CD8-positive, alpha-beta memory T cell (primary cell): ENCODE measurements around the gene TXNDC16. TPM values are rescaled to one million over a fixed set of nuclear protein-coding genes. Genes with fewer than 3 reads are reported as not detected.

ENCODE experiments used
- CTCF ChIA-PET: fragments of 350-600 bp; sonication (Branson Sonifier 250); formaldehyde crosslinking; loops from one replicate; lab custom pipeline; 2021; ENCODE audit warnings: antibody characterized with exemption; lab: Charles Lee
- POLR2A ChIA-PET: fragments of 350-600 bp; sonication (Branson Sonifier 250); formaldehyde crosslinking; loops from one replicate; lab custom pipeline; 2021; ENCODE audit warnings: antibody characterized with exemption; lab: Charles Lee
- DNase-seq, 5 donors: peaks; one replicate each; pipeline versions ENCODE4 v3.0.0 to v3.0.0-alpha.2; 2020 to 2022; ENCODE audit warnings: mixed read lengths in 1 of 5
- H3K27ac ChIP-seq: one replicate; pipeline ENCODE4 v1.7.0; 2013; ENCODE audit warnings: low read depth, mild to moderate bottlenecking, low read length, moderate library complexity
- H3K27me3 ChIP-seq: 2 replicates; pipeline ENCODE4 v1.7.0; 2013; ENCODE audit warnings: low read length, mild to moderate bottlenecking; ENCODE audit not compliant: insufficient read depth, poor library complexity, severe bottlenecking
- H3K36me3 ChIP-seq: 2 replicates; pipeline ENCODE4 v1.7.0; 2013; ENCODE audit warnings: mild to moderate bottlenecking, low read length, moderate library complexity; ENCODE audit not compliant: insufficient read depth
- H3K4me1 ChIP-seq: 2 replicates; pipeline ENCODE4 v1.7.0; 2013; ENCODE audit warnings: mild to moderate bottlenecking, low read length, moderate library complexity; ENCODE audit not compliant: insufficient read depth
- H3K4me3 ChIP-seq: 2 replicates; pipeline ENCODE4 v1.7.0; 2013; ENCODE audit warnings: mild to moderate bottlenecking, low read length
- H3K9me3 ChIP-seq: 2 replicates; pipeline ENCODE4 v1.7.0; 2013; ENCODE audit warnings: mild to moderate bottlenecking, low read length
- H3K27ac Mint-ChIP-seq, 8 donors: one replicate each; pipeline ENCODE4 v1.8.0; 2020 to 2021; ENCODE audit warnings: mixed read lengths in 8 of 8, mild to moderate bottlenecking in 6 of 8, inconsistent platforms in 3 of 8, moderate library complexity in 3 of 8
- H3K27me3 Mint-ChIP-seq, 2 donors: one replicate each; pipeline ENCODE4 v1.8.0; 2020 to 2021; ENCODE audit warnings: mixed read lengths in 2 of 2, mild to moderate bottlenecking in 1 of 2, moderate library complexity in 1 of 2
- H3K36me3 Mint-ChIP-seq, 3 donors: one replicate each; pipeline ENCODE4 v1.8.0; 2020 to 2021; ENCODE audit warnings: mixed read lengths in 3 of 3, inconsistent platforms in 1 of 3, mild to moderate bottlenecking in 1 of 3
- H3K4me1 Mint-ChIP-seq, 3 donors: one replicate each; pipeline ENCODE4 v1.8.0; 2020 to 2021; ENCODE audit warnings: mixed read lengths in 3 of 3, inconsistent platforms in 1 of 3, mild to moderate bottlenecking in 1 of 3
- H3K4me3 Mint-ChIP-seq, 7 donors: one replicate each; pipeline ENCODE4 v1.8.0; 2020 to 2021; ENCODE audit warnings: mixed read lengths in 7 of 7, mild to moderate bottlenecking in 6 of 7, moderate library complexity in 4 of 7, inconsistent platforms in 2 of 7
- H3K9me3 Mint-ChIP-seq, 5 donors: one replicate each; pipeline ENCODE4 v1.8.0; 2020 to 2022; ENCODE audit warnings: mixed read lengths in 5 of 5, mild to moderate bottlenecking in 3 of 5, moderate library complexity in 2 of 5, inconsistent platforms in 1 of 5
- polyA plus RNA-seq: library from polyadenylated mRNA; unstranded; fragments of 300-500 nt; fragmentation: Illumina TruSeq; gene quantifications from one replicate; pipeline ENCODE4 v1.2.3, GENCODE V29; 2021
- total RNA-seq, 2 experiments: library from RNA; stranded (reverse); gene quantifications; one replicate each; pipeline ENCODE4 v1.2.3, GENCODE V29; 2021

TXNDC16 gene
- total and polyA plus RNA-seq, 3 experiments from 2014 or later: 1.8 to 4.6 (median 3.8) TPM

- H3K9me3 Mint-ChIP-seq: no peaks in the 10 kb centered on the region
- Histone ChIP-seq H3K4me1 (no peaks in the 10 kb centered on the region), H3K4me3 (no peak overlapping the region), H3K36me3 (no peaks in the 10 kb centered on the region), H3K27ac (no peak overlapping the region), H3K27me3 (no peaks in the 10 kb centered on the region), H3K9me3 (no peaks in the 10 kb centered on the region)
- ChIA-PET CTCF (interaction anchor here (1.0 kb wide), 1 partner anchor 32 kb away, joined by 3 read pairs; no protein-coding TSS in a partner anchor), POLR2A (no interaction called here)
- H3K27me3 Mint-ChIP-seq: no peaks in the 10 kb centered on the region
- peaks cover 0 to 9% (median 0%) of the 10 kb centered on the region in 3 donors for H3K4me1 Mint-ChIP-seq
- peak overlapping the region in 2 of 8 donors; percentile 0 to 15 for H3K27ac Mint-ChIP-seq
- no peak for DNase-seq
- no peak overlapping the region for H3K4me3 Mint-ChIP-seq
- peaks cover 4 to 42% (median 21%) of the 10 kb centered on the region in 3 donors for H3K36me3 Mint-ChIP-seq
Measured at GRCh38 chr14:52442602-52443001, 109.7 kb downstream of the TXNDC16 start.

- Histone ChIP-seq H3K4me1 (no peaks in the 10 kb centered on the region), H3K36me3 (no peaks in the 10 kb centered on the region), H3K4me3 (no peak overlapping the region), H3K27ac (no peak overlapping the region), H3K27me3 (no peaks in the 10 kb centered on the region), H3K9me3 (no peaks in the 10 kb centered on the region)
- Mint-ChIP-seq H3K4me1 (peaks cover 0 to 9% (median 0%) of the 10 kb centered on the region in 3 donors), H3K4me3 (no peak overlapping the region), H3K36me3 (peaks cover 0 to 40% (median 19%) of the 10 kb centered on the region in 3 donors), H3K27me3 (no peaks in the 10 kb centered on the region), H3K27ac (peak overlapping the region in 1 of 8 donors; percentile 0), H3K9me3 (no peaks in the 10 kb centered on the region)
- ChIA-PET CTCF (interaction anchor here (1.0 kb wide), 1 partner anchor 33 kb away, joined by 3 read pairs; no protein-coding TSS in a partner anchor), POLR2A (interaction anchor here (0.7 kb wide), 1 partner anchor 111 kb away, joined by 3 read pairs; the partner anchor contains the start of gene GPR137C)
- DNase-seq: no peak
Measured at GRCh38 chr14:52442166-52442565, 110.1 kb downstream of the TXNDC16 start.

DNA sequence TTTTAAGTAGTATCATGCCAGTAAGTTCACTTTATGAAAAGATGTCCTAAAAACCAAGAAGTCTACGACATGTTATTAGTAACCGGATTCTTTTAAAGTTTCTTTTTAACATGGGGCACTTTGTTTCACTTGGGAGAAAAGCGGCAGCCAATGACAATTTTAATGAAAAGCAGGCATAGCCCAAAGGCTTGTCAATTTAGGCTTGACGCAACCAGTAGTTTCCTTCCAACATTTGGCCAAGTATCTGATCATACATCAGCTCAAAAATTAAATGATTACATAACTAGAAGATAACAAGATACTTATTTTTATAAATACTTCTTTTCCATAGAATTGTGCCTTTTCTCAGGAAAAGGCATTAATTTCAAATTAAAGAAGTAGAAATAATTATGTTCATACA, 112.8 kb downstream of the TXNDC16 start:
- Histone ChIP-seq H3K27me3 (no peaks in the 10 kb centered on the region), H3K4me1 (no peaks in the 10 kb centered on the region), H3K27ac (no peak overlapping the region), H3K4me3 (no peak overlapping the region), H3K9me3 (no peaks in the 10 kb centered on the region), H3K36me3 (no peaks in the 10 kb centered on the region)
- Mint-ChIP-seq H3K4me1 (peaks cover 0 to 9% (median 0%) of the 10 kb centered on the region in 3 donors), H3K27me3 (no peaks in the 10 kb centered on the region), H3K4me3 (no peak overlapping the region), H3K27ac (no peak overlapping the region), H3K9me3 (no peaks in the 10 kb centered on the region), H3K36me3 (peaks cover 3 to 32% (median 10%) of the 10 kb centered on the region in 3 donors)
- POLR2A ChIA-PET: no interaction called here
- no peak for DNase-seq
- CTCF ChIA-PET: no interaction called here

- no peak overlapping the region for H3K27ac Mint-ChIP-seq
- H3K36me3 ChIP-seq: no peaks in the 10 kb centered on the region
- H3K27me3 ChIP-seq: no peaks in the 10 kb centered on the region
- ChIA-PET CTCF (no interaction called here), POLR2A (no interaction called here)
- no peaks in the 10 kb centered on the region for H3K27me3 Mint-ChIP-seq
- no peak overlapping the region for H3K27ac ChIP-seq
- no peaks in the 10 kb centered on the region for H3K9me3 ChIP-seq
- H3K4me1 Mint-ChIP-seq: no peaks in the 10 kb centered on the region
- H3K4me3 ChIP-seq: no peak overlapping the region
- DNase-seq: no peak
- H3K36me3 Mint-ChIP-seq: peaks cover 5 to 39% (median 9%) of the 10 kb centered on the region in 3 donors
- no peaks in the 10 kb centered on the region for H3K9me3 Mint-ChIP-seq
- no peaks in the 10 kb centered on the region for H3K4me1 ChIP-seq
- H3K4me3 Mint-ChIP-seq: no peak overlapping the region
Measured at GRCh38 chr14:52434955-52435354, 117.3 kb downstream of the TXNDC16 start.

DNA sequence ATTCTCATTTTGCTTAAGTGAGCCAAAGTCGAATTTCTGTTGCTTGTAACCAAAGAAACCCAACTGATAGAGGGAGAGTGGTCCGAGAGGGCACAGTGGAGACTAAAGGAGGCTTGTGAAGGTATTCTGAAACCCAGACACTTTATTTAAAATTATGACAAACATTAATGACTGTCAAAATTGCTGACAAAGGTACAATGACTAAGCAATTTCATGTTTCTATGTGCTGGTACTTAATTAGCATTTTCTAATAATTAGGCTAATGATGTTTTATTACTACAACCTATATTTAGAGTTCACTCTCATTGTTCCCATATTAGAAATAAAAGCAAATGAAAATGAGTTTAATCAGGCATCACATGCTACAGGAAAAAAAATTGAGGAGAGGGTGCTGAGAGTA, 121.8 kb downstream of the TXNDC16 start:
- Mint-ChIP-seq H3K27ac (no peak overlapping the region), H3K36me3 (peaks cover 9 to 18% (median 13%) of the 10 kb centered on the region in 3 donors), H3K4me1 (no peaks in the 10 kb centered on the region), H3K4me3 (no peak overlapping the region), H3K27me3 (no peaks in the 10 kb centered on the region), H3K9me3 (no peaks in the 10 kb centered on the region)
- Histone ChIP-seq H3K27me3 (no peaks in the 10 kb centered on the region), H3K4me3 (no peak overlapping the region), H3K27ac (no peak overlapping the region), H3K4me1 (no peaks in the 10 kb centered on the region), H3K36me3 (no peaks in the 10 kb centered on the region), H3K9me3 (no peaks in the 10 kb centered on the region)
- POLR2A ChIA-PET: no interaction called here
- CTCF ChIA-PET: no interaction called here
- no peak for DNase-seq

DNA sequence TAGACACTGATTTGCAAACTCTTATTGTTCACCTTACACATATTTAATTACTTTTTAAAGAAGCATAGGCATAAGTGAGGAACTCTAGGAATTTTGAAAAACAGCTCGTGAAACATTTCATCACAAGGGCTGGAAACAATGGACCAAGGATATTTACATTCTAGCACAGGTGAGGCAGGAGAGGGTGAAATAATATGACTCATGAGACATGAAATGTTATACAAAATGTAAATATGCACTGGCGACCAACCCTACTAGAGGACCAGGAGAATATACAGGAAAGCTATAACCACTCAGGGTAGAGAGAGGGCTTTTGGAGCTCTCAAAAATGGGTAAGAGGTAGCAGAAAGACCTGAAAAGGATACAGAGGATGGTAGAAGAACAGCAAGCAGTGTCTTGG, 122.9 kb downstream of the TXNDC16 start:
- H3K36me3 ChIP-seq: no peaks in the 10 kb centered on the region
- H3K9me3 ChIP-seq: no peaks in the 10 kb centered on the region
- no peaks in the 10 kb centered on the region for H3K27me3 Mint-ChIP-seq
- H3K4me3 Mint-ChIP-seq: no peak overlapping the region
- no peak for DNase-seq
- no peaks in the 10 kb centered on the region for H3K4me1 ChIP-seq
- H3K27me3 ChIP-seq: no peaks in the 10 kb centered on the region
- H3K4me1 Mint-ChIP-seq: no peaks in the 10 kb centered on the region
- peaks cover 9 to 15% (median 13%) of the 10 kb centered on the region in 3 donors for H3K36me3 Mint-ChIP-seq
- CTCF ChIA-PET: no interaction called here
- no peak overlapping the region for H3K4me3 ChIP-seq
- POLR2A ChIA-PET: no interaction called here
- H3K9me3 Mint-ChIP-seq: no peaks in the 10 kb centered on the region
- H3K27ac ChIP-seq: no peak overlapping the region
- H3K27ac Mint-ChIP-seq: peak overlapping the region in 1 of 8 donors; percentile 78

- Histone ChIP-seq H3K9me3 (no peaks in the 10 kb centered on the region), H3K4me1 (no peaks in the 10 kb centered on the region), H3K4me3 (no peak overlapping the region), H3K36me3 (no peaks in the 10 kb centered on the region), H3K27ac (no peak overlapping the region), H3K27me3 (no peaks in the 10 kb centered on the region)
- Mint-ChIP-seq H3K36me3 (peaks cover 9 to 15% (median 13%) of the 10 kb centered on the region in 3 donors), H3K27me3 (no peaks in the 10 kb centered on the region), H3K27ac (peak overlapping the region in 1 of 8 donors; percentile 88), H3K4me1 (peaks cover 0 to 6% (median 4%) of the 10 kb centered on the region in 3 donors), H3K4me3 (no peak overlapping the region), H3K9me3 (no peaks in the 10 kb centered on the region)
- CTCF ChIA-PET: no interaction called here
- POLR2A ChIA-PET: no interaction called here
- DNase-seq: no peak
Measured at GRCh38 chr14:52427460-52427859, 124.8 kb downstream of the TXNDC16 start.

DNA sequence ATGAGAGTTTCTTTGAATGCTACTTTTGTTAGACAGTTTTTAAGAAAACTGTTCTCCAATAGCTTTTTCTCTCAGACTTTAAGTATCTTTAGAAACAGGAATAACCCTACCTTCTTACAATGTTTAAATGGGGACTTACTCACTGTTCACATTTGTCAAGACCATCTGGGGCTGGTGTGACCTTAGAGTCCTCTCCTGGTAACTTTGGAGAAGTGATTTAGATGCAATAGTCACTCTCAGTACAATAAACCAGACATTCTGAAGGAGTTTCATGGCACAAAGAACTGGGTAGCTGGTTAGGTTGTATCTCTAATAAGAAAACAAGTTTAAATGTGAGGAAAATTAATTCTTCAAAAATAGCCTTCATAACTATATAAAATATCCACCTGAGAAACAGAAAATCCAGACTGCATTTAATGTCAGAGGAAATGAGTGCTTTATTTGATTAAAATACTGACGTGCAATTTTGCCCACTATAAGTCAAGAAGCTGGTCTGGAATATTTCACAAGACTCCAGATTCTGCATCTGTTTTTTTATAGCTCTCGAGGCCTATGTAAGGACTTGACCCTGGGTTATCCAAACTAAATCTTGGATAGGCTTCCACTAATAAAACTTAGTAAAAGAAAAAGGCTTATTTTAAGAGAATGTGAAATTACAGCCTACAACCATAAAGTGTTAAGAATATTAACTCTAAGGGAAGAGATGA, 129.5 kb downstream of the TXNDC16 start:
- H3K36me3 Mint-ChIP-seq: peaks cover 0 to 5% (median 3%) of the 10 kb centered on the region in 3 donors
- Histone ChIP-seq H3K4me3 (no peak overlapping the region), H3K36me3 (no peaks in the 10 kb centered on the region), H3K9me3 (no peaks in the 10 kb centered on the region), H3K4me1 (no peaks in the 10 kb centered on the region), H3K27me3 (no peaks in the 10 kb centered on the region), H3K27ac (no peak overlapping the region)
- peaks cover 1 to 31% (median 20%) of the 10 kb centered on the region in 3 donors for H3K4me1 Mint-ChIP-seq
- no peak for DNase-seq
- no peak overlapping the region for H3K27ac Mint-ChIP-seq
- POLR2A ChIA-PET: no interaction called here
- peaks cover 0 to 2% (median 0%) of the 10 kb centered on the region in 5 donors for H3K9me3 Mint-ChIP-seq
- no peaks in the 10 kb centered on the region for H3K27me3 Mint-ChIP-seq
- CTCF ChIA-PET: no interaction called here
- H3K4me3 Mint-ChIP-seq: no peak overlapping the region
